ENCODE data around the gene NDUFS3. TPM values are rescaled to one million over a fixed set of nuclear protein-coding genes. Genes with fewer than 3 reads are reported as not detected.

The NDUFS3 gene
- total and polyA plus RNA-seq, 2 of the 13 experiments (the other 11 are each of a cell fraction or from before 2014, with no cell fraction given), result 151 to 184 TPM

DNA sequence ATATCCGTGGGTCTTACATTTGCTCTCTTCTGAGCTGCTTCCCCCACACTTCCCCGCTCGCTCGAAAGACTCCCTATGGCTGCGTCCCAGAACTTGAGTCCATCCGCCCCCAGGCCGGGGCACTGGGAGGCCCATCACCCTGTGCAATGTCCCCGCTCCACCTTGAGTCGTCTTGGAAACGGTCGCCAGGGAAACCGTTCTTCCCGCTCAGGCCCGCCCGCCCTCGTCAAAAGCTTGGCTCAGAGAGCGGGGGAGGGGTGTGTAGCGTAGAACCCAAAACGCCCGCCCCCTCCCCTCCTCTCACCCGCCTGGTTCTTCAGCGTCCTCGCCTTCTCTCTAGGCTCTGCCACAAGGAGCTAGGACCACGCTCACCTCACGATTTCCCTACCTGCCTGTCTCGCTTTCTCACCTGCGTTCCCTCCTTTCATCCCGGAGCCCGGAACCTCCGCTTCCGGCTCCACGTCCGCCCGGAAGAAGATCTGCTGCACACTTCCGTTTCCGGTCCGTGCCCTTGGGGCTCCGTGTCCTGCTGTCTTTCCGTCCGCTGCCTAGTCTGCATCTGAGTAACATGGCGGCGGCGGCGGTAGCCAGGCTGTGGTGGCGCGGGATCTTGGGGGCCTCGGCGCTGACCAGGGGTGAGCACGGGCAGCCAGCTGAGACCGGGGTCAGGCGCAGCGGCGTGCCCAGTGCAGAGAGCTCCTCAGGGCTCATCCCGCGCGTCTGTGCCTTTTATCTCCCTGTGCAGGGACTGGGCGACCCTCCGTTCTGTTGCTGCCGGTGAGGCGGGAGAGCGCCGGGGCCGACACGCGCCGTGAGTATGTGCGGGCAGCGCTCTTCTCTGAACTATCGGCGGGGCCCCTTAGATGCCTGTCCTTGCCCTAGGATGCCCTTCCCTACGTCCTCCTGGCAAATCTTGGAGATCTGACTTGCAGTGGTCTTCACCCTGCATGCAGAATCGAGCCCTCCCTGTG lies at the start of gene NDUFS3, which contains the start of gene KBTBD4 (continued):
- TF ChIP-seq ZXDC (CRISPR knock-in tag; IDR thresholded peaks at IDR 0.05), result peak; percentile 87; the same call in 1 of the 2 replicates
- TF ChIP-seq, protein P1, sequence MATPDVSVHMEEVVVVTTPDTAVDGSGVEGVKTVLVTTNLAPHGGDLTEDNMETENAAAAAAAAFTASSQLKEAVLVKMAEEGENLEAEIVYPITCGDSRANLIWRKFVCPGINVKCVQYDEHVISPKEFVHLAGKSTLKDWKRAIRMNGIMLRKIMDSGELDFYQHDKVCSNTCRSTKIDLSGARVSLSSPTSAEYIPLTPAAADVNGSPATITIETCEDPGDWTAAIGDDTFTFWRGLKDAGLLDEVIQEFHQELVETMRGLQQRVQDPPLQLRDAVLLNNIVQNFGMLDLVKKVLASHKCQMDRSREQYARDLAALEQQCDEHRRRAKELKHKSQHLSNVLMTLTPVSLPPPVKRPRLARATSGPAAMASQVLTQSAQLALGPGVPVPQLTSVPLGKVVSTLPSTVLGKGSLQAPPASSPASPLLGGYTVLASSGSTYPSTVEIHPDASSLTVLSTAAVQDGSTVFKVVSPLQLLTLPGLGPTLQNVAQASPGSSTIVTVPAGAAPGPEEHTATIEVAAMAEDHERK (CRISPR knock-in tag; IDR thresholded peaks at IDR 0.05; ENCODE audit: low read depth), result peak; percentile 31; the same call in 1 of the 2 replicates
- peak; percentile 80 for TF ChIP-seq ZNF746 (CRISPR knock-in tag; IDR thresholded peaks at IDR 0.05)
- peak; percentile 81; the same call in 1 of the 2 replicates for TF ChIP-seq ZNF230 (CRISPR knock-in tag; IDR thresholded peaks at IDR 0.05)
- peak; percentile 88; the same call in 1 of the 2 replicates for TF ChIP-seq ZNF550 (CRISPR knock-in tag; IDR thresholded peaks at IDR 0.05; ENCODE audit: borderline replicate concordance)
- TF ChIP-seq, protein P2, sequence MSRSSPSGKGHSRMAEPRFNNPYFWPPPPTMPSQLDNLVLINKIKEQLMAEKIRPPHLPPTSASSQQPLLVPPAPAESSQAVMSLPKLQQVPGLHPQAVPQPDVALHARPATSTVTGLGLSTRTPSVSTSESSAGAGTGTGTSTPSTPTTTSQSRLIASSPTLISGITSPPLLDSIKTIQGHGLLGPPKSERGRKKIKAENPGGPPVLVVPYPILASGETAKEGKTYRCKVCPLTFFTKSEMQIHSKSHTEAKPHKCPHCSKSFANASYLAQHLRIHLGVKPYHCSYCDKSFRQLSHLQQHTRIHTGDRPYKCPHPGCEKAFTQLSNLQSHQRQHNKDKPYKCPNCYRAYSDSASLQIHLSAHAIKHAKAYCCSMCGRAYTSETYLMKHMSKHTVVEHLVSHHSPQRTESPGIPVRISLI (CRISPR knock-in tag; IDR thresholded peaks at IDR 0.05; ENCODE audit: borderline replicate concordance), result peak; percentile 60

Data from HepG2 (cell line).